ENCODE results near the gene ASPDH. TPM values are rescaled to one million over a fixed set of nuclear protein-coding genes. Genes with fewer than 3 reads are reported as not detected.
"Not testable (repeated sequence)": the region's sequence is repeated elsewhere in the genome, so short reads cannot be mapped to it uniquely, and the experiment has no call there.

Gene ASPDH
- total RNA-seq, 1 donor from 2014 or later: not detected

- no peak for DNase-seq (ENCODE audit: low read depth, low spot score)
Observed at GRCh38 chr19:50480281-50481111, 33.2 kb downstream of the ASPDH start.

DNA sequence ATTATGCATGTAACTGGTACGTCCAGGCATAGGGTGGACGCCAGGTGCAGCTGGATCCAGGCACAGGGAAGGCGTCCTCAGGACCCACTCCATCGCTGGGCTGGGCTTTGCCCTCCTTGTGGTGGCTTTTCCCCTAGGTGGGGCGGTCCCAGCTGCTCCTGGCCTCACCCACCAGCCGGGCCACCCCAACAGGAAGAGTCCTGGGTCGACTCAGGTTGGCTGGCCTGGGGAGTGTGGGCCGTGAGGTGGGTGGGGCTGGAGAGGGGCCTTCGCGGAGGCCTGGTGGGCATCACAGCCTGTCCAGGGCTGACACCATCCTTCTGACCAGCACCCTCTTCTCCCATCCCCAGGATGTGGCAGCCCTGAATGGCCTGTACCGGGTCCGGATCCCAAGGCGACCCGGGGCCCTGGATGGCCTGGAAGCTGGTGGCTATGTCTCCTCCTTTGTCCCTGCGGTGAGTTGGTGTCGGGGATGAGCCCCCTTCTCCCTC is 33.9 kb downstream of the ASPDH start:
- no peak for DNase-seq (ENCODE audit: low read depth, low spot score)

- no peak for DNase-seq (ENCODE audit: low read depth, low spot score)
Observed at GRCh38 chr19:50478901-50479715, 34.6 kb downstream of the ASPDH start.

DNA sequence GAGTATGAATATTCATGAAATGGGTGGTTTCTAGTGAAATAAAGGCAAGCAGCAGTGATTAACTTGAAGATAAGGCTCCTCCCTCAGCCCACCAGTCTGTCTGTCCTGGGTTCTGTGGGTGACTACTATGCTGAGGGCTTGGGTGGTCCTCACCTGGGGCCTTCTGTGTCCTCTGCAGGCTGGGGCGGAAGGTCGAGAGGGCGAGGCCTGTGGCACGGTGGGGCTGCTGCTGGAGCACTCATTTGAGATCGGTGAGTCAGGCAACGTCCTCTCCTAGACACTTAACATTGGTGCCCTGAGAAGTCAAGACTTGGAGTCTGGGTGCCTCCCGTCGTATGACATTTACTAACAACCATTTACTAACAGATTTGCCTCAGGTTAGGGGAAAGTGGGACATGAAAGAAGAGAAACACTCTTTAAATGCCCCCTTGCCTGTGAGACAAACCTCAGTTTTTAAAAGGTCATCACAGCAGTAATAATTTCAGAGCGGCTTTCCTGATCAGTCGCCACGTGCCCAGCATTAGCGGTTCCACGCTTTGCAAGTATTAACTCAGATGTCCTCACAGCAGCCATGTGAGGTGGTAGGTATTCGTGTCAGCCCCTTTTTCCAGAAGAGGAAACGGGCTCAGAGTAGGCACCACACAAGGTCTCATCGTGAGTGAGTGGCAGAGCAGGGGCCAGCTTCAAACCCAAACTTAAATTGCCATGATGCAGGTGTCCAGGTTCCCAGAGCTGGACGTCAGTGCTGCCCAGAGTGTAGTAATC is 35.8 kb downstream of the ASPDH start:
- DNase-seq (ENCODE audit: low read depth, low spot score): no peak

- DNase-seq (ENCODE audit: low read depth, low spot score): no peak
Observed at GRCh38 chr19:50476907-50477238, 36.8 kb downstream of the ASPDH start.

GRCh38 chr19:50476224-50476906 is 37.3 kb downstream of the ASPDH start, which contains the start of the genes EMC10 and GARIN5A:
Gene EMC10 (plus strand): TSS chr19:50476507. CDS start chr19:50476545, 38 bp downstream.
Gene GARIN5A (minus strand): TSS chr19:50476848. CDS start chr19:50476388, 460 bp downstream.
- peak; percentile 83 for DNase-seq (ENCODE audit: low read depth, low spot score)

- DNase-seq (ENCODE audit: low read depth, low spot score): no peak
Observed at GRCh38 chr19:50475736-50476223, 37.9 kb downstream of the ASPDH start.

DNA sequence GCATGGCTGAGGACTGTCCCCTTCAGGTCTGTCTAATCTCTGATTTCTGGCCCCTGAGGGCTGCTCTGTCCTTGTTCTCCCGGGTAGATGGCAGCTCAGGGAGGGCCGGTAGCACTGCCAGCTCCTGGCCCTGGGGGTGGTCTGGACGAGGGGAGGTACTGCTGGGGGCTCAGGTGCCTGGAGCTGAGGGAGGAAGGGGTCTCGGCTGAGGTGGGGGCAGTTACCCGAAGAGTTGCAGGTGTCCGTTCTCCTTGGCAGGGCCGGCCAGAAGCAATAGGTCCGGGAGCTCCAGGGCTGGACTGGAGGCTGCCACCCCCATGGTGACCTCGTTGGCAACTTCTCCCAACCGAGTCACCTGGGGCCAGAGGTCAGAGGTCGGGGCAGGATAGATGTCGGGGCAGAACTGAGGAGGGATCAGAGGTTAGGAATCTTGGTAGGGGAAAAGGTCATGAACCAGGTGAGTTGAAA is 38.6 kb downstream of the ASPDH start:
- DNase-seq (ENCODE audit: low read depth, low spot score): no peak

- DNase-seq (ENCODE audit: low read depth, low spot score): not testable (repeated sequence)
Observed at GRCh38 chr19:50473336-50473735, 40.4 kb downstream of the ASPDH start.

DNA sequence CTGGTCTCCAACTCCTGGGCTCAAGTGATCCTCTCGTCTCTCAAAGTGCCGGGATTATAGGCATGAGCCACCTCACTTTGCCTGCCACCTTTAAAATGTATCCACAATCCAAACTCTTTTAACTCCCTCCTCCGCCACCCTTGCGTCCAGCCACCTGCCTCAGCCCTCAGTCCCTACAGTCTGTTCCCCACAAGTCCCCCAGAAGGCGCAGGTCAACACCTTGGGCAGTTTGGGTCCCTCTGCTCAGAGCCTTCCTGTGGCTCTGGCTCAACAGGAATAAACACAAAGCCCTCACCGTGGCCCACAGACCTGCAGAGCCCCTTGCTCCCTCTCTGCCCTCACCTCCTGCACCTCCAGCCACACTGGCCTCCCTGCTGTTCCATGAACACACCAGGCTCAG is 44.9 kb downstream of the ASPDH start:
- no peak for DNase-seq (ENCODE audit: low read depth, low spot score)

- DNase-seq (ENCODE audit: low read depth, low spot score): no peak
Observed at GRCh38 chr19:50467566-50467965, 46.1 kb downstream of the ASPDH start.

- DNase-seq (ENCODE audit: low read depth, low spot score): no peak
Observed at GRCh38 chr19:50466706-50467039, 47.0 kb downstream of the ASPDH start.

GRCh38 chr19:50465986-50466705 is 47.6 kb downstream of the ASPDH start:
- DNase-seq (ENCODE audit: low read depth, low spot score): no peak

GRCh38 chr19:50465000-50465399 is 48.7 kb downstream of the ASPDH start:
- DNase-seq (ENCODE audit: low read depth, low spot score): no peak

- no peak for DNase-seq (ENCODE audit: low read depth, low spot score)
Observed at GRCh38 chr19:50464348-50464747, 49.4 kb downstream of the ASPDH start.

DNA sequence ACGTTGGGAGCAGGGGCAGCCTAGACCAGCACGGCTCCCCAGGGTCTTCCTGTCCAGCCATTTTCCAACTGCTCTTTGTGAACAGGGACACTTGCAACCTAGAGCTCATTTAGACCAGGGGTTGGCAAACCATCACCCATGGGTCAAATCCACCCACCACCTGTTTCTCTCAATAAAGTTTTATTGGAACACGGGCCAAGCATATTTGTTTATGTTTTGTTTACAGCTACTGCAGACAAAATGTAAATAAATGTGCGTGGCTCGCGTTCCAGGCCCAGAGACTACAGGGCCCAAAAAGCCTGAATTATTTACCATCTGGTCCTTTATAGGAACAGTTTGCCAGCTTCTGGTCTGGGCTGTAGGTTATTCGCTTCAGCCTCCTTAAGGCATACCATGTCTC is 50.7 kb downstream of the ASPDH start:
- DNase-seq (ENCODE audit: low read depth, low spot score): no peak

All from pulmonary artery endothelial cell (primary cell).